CD14-positive monocyte (primary cell): Measurements from ENCODE around the gene PPFIA1. TPM values are rescaled to one million over a fixed set of nuclear protein-coding genes. Genes with fewer than 3 reads are reported as not detected.

Experiments used
- DNase-seq, 3 donors: peaks; one replicate each; pipeline ENCODE4 v3.0.0-alpha.2; 2011 to 2022
- H2AFZ ChIP-seq: 2 replicates; pipeline ENCODE4 v1.6.0; 2012; ENCODE audit warnings: mild to moderate bottlenecking, low read depth, low read length, inconsistent platforms; ENCODE audit not compliant: insufficient read depth, poor library complexity, severe bottlenecking
- H3K27ac ChIP-seq, 2 donors: 1 replicate in 1 of 2; 2 replicates in 1 of 2; pipeline ENCODE4 v1.5.1; 2012 to 2013; ENCODE audit warnings: low read length in 2 of 2, control low read depth in 1 of 2, inconsistent platforms in 1 of 2, low read depth in 1 of 2, mild to moderate bottlenecking in 1 of 2
- H3K27me3 ChIP-seq, 2 donors: one replicate each; pipeline versions ENCODE4 v1.6.0 to v1.6.1; 2011 to 2013; ENCODE audit warnings: low read length in 2 of 2; ENCODE audit not compliant: control insufficient read depth in 2 of 2, insufficient read depth in 2 of 2
- H3K36me3 ChIP-seq, 2 donors: replicated peaks in 1 of 2; 1 replicate in 1 of 2; 2 replicates in 1 of 2; pipeline versions ENCODE4 v1.5.1 to v1.6.1; 2012 to 2013; ENCODE audit warnings: low read length in 2 of 2, control low read depth in 1 of 2, inconsistent platforms in 1 of 2, mild to moderate bottlenecking in 1 of 2; ENCODE audit not compliant: insufficient read depth in 2 of 2, control insufficient read depth in 1 of 2
- H3K4me1 ChIP-seq, 2 donors: 1 replicate in 1 of 2; 2 replicates in 1 of 2; pipeline versions ENCODE4 v1.5.1 to v1.6.1; 2012 to 2013; ENCODE audit warnings: low read length in 2 of 2, control low read depth in 1 of 2, inconsistent platforms in 1 of 2, mild to moderate bottlenecking in 1 of 2, moderate library complexity in 1 of 2; ENCODE audit not compliant: insufficient read depth in 2 of 2, control insufficient read depth in 1 of 2
- H3K4me2 ChIP-seq: replicated peaks from 2 replicates; pipeline ENCODE3; 2012; ENCODE audit warnings: low read length, moderate library complexity, mild to moderate bottlenecking; ENCODE audit not compliant: poor library complexity, severe bottlenecking; ENCODE audit errors: extremely low read depth
- H3K4me3 ChIP-seq, 3 experiments: fragments of 200-600 bp in 1 of 3; sonication (generic) in 1 of 3; replicated peaks in 1 of 3; 1 replicate in 2 of 3; 2 replicates in 1 of 3; pipeline ENCODE4 v1.5.1; 2011 to 2013; ENCODE audit warnings: low read length in 3 of 3, mild to moderate bottlenecking in 3 of 3, control low read depth in 2 of 3, low read depth in 2 of 3, inconsistent platforms in 1 of 3, moderate library complexity in 1 of 3
- H3K79me2 ChIP-seq: 2 replicates; pipeline ENCODE4 v1.6.0; 2012; ENCODE audit warnings: mild to moderate bottlenecking, control low read depth, inconsistent platforms, low read length, moderate library complexity; ENCODE audit not compliant: insufficient read depth
- H3K9ac ChIP-seq: 2 replicates; pipeline ENCODE4 v1.6.0; 2017; ENCODE audit warnings: low read length, mild to moderate bottlenecking; ENCODE audit not compliant: insufficient read depth, poor library complexity, severe bottlenecking
- H3K9me3 ChIP-seq, 2 donors: replicated peaks in 1 of 2; 1 replicate in 1 of 2; 2 replicates in 1 of 2; pipeline versions ENCODE4 v1.5.1 to v1.6.1; 2012 to 2013; ENCODE audit warnings: low read length in 2 of 2, control low read depth in 1 of 2; ENCODE audit not compliant: control insufficient read depth in 1 of 2, insufficient read depth in 1 of 2
- H4K20me1 ChIP-seq: 2 replicates; pipeline ENCODE4 v1.6.0; 2012; ENCODE audit warnings: mild to moderate bottlenecking, low read length, control low read depth, moderate library complexity; ENCODE audit not compliant: insufficient read depth
- H3K27ac Mint-ChIP-seq, 7 donors: one replicate each; pipeline ENCODE4 v1.8.0; 2020; ENCODE audit warnings: mild to moderate bottlenecking in 7 of 7, mixed read lengths in 7 of 7, moderate library complexity in 6 of 7, inconsistent platforms in 2 of 7
- H3K27me3 Mint-ChIP-seq, 3 donors: one replicate each; pipeline ENCODE4 v1.8.0; 2021 to 2022; ENCODE audit warnings: low read depth in 3 of 3, mild to moderate bottlenecking in 3 of 3, mixed read lengths in 3 of 3, moderate library complexity in 3 of 3, inconsistent platforms in 1 of 3
- H3K36me3 Mint-ChIP-seq, 2 donors: one replicate each; pipeline ENCODE4 v1.8.0; 2020; ENCODE audit warnings: mixed read lengths in 2 of 2, inconsistent platforms in 1 of 2, mild to moderate bottlenecking in 1 of 2
- H3K4me1 Mint-ChIP-seq: one replicate; pipeline ENCODE4 v1.8.0; 2020; ENCODE audit warnings: mild to moderate bottlenecking, mixed read lengths
- H3K4me3 Mint-ChIP-seq, 2 donors: one replicate each; pipeline ENCODE4 v1.8.0; 2020; ENCODE audit warnings: mild to moderate bottlenecking in 2 of 2, mixed read lengths in 2 of 2, moderate library complexity in 1 of 2
- H3K9me3 Mint-ChIP-seq, 7 donors: one replicate each; pipeline ENCODE4 v1.8.0; 2020 to 2022; ENCODE audit warnings: mixed read lengths in 7 of 7, mild to moderate bottlenecking in 6 of 7, moderate library complexity in 6 of 7, inconsistent platforms in 2 of 7
- WGBS: methylation state at CpG from one replicate; pipeline ENCODE4 v1.1.5; 2013; ENCODE audit warnings: missing lambda C conversion rate; ENCODE audit not compliant: insufficient coverage; 5-methylcytosine and 5-hydroxymethylcytosine counted together
- intact Hi-C, 2 donors: fragments of 100-400 bp; cut with micrococcal nuclease; formaldehyde crosslinking; loops; one replicate each; pipeline versions ENCODE4 v1.15.0 to v1.15.1; 2023
- polyA plus RNA-seq, 3 donors: library from polyadenylated mRNA; depleted of rRNA in 1 of 3; unstranded in 2 of 3; stranded (reverse) in 1 of 3; fragments of 300-500 nt in 2 of 3; fragments of >200 nt in 1 of 3; fragmentation: Illumina TruSeq in 2 of 3; gene quantifications; 1 replicate in 2 of 3; 2 replicates in 1 of 3; pipeline ENCODE4 v1.2.3, GENCODE V29; 2012 to 2021
- TF ChIP-seq, protein P1 (sequence below): fragments of 200-600 bp; IDR thresholded peaks from one replicate; pipeline ENCODE4 v1.8.0; 2022; ENCODE audit warnings: antibody characterized with exemption, mild to moderate bottlenecking

Gene PPFIA1
- polyA plus RNA-seq, 3 donors, result 7.5 to 65.7 (median 15.5) TPM

DNA sequence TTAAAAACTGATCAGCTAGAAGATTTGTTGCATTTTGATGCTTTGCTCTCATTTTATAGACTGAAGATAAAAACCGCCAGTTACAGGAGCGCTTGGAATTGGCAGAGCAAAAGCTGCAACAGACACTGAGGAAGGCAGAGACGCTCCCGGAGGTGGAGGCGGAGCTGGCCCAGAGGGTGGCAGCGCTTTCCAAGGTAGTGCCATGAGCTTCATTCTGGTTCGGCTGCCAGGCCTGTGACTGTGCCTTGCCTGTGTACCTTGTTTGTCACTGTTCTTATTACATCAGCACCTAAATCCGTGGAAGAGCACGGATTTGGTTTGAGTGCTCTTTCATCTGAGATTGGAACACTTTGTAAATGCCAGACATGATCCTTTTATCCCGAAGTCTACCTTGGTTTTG, 61.4 kb downstream of the PPFIA1 start:
- H3K27me3 Mint-ChIP-seq, result peaks cover 0 to 4% (median 0%) of the 10 kb centered on the region in 3 donors
- intact Hi-C loops, result no loop called here

GRCh38 chr11:70332567-70332966, 62.1 kb downstream of the PPFIA1 start:
- H3K27ac ChIP-seq, result no peak overlapping the region
- intact Hi-C loops, result no loop called here
- Mint-ChIP-seq H3K9me3 (no peaks in the 10 kb centered on the region), H3K36me3 (peaks cover 84% of the 10 kb centered on the region in 2 donors), H3K4me1 (peaks cover 13% of the 10 kb centered on the region), H3K4me3 (no peak overlapping the region), H3K27me3 (peaks cover 0 to 2% (median 0%) of the 10 kb centered on the region in 3 donors), H3K27ac (no peak overlapping the region)
- H3K4me2 ChIP-seq, result no peak overlapping the region
- no peak for DNase-seq
- TF ChIP-seq, protein P1, sequence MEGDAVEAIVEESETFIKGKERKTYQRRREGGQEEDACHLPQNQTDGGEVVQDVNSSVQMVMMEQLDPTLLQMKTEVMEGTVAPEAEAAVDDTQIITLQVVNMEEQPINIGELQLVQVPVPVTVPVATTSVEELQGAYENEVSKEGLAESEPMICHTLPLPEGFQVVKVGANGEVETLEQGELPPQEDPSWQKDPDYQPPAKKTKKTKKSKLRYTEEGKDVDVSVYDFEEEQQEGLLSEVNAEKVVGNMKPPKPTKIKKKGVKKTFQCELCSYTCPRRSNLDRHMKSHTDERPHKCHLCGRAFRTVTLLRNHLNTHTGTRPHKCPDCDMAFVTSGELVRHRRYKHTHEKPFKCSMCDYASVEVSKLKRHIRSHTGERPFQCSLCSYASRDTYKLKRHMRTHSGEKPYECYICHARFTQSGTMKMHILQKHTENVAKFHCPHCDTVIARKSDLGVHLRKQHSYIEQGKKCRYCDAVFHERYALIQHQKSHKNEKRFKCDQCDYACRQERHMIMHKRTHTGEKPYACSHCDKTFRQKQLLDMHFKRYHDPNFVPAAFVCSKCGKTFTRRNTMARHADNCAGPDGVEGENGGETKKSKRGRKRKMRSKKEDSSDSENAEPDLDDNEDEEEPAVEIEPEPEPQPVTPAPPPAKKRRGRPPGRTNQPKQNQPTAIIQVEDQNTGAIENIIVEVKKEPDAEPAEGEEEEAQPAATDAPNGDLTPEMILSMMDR, result no peak
- peaks cover 4% of the 10 kb centered on the region for H4K20me1 ChIP-seq
- H3K79me2 ChIP-seq, result peaks cover 18% of the 10 kb centered on the region
- H3K36me3 ChIP-seq, result peaks cover 84 to 92% of the 10 kb centered on the region in 2 donors
- peaks cover 15% of the 10 kb centered on the region in 2 donors for H3K4me1 ChIP-seq
- H3K4me3 ChIP-seq, result no peak overlapping the region
- H3K27me3 ChIP-seq, result no peaks in the 10 kb centered on the region
- H2AFZ ChIP-seq, result no peak overlapping the region
- 98% methylated on average over 7 of the region's 7 CpGs for WGBS
- H3K9me3 ChIP-seq, result no peaks in the 10 kb centered on the region
- no peak overlapping the region for H3K9ac ChIP-seq

More for the DNA sequence above, 61.4 kb downstream of the PPFIA1 start:
- H3K27me3 ChIP-seq, result no peaks in the 10 kb centered on the region
- Mint-ChIP-seq H3K4me3 (no peak overlapping the region), H3K9me3 (no peaks in the 10 kb centered on the region), H3K27ac (no peak overlapping the region), H3K4me1 (peaks cover 20% of the 10 kb centered on the region), H3K36me3 (peaks cover 80 to 83% of the 10 kb centered on the region in 2 donors)
- no peak overlapping the region for H3K27ac ChIP-seq
- no peaks in the 10 kb centered on the region for H3K9me3 ChIP-seq
- H3K36me3 ChIP-seq, result peaks cover 77 to 85% of the 10 kb centered on the region in 2 donors
- peaks cover 22% of the 10 kb centered on the region in 2 donors for H3K4me1 ChIP-seq
- H2AFZ ChIP-seq, result no peak overlapping the region
- DNase-seq, result no peak
- no peak overlapping the region for H3K4me3 ChIP-seq
- peaks cover 4% of the 10 kb centered on the region for H4K20me1 ChIP-seq
- TF ChIP-seq, protein P1, result no peak
- peaks cover 18% of the 10 kb centered on the region for H3K79me2 ChIP-seq
- H3K9ac ChIP-seq, result no peak overlapping the region
- WGBS, result 99% methylated on average over 8 of the region's 10 CpGs
- H3K4me2 ChIP-seq, result no peak overlapping the region
